SIG-M5 treated with dmso at 0.1 percent for 504 hours (cell line): ENCODE results near the gene LPO.

ENCODE experiments used
- DNase-seq: peaks from one replicate; lab custom pipeline; 2025; ENCODE audit not compliant: unreplicated experiment; lab: John Stamatoyannopoulos, UW

Gene LPO

DNA sequence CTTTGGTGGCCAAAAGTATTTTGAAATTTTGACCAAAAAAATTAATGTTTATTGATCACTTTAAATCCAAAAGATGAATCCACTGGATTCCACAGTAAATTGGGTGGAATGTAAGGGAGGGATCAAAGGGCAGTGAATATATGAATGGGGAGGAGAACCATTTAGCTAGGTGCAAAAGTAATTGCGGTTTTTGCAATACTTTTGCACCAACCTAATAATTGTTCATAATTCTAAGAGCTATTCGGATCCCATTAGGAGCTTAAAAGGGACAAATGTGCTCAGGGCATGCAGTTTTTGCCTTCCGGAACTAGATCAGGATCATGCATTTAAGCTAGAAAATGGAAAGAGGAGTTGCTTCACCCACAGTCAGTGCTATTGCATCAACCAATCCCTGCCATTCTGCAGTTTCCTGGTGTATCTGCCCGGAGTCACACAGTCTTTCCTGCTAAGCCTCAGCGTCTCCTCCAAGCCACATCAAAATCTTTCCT, at the start of gene LPO:
TSS of gene LPO (plus strand) at position 438 of the 488 bp plus-strand sequence. CDS start 4,396 bp downstream, outside the sequence.
- DNase-seq = no peak

DNA sequence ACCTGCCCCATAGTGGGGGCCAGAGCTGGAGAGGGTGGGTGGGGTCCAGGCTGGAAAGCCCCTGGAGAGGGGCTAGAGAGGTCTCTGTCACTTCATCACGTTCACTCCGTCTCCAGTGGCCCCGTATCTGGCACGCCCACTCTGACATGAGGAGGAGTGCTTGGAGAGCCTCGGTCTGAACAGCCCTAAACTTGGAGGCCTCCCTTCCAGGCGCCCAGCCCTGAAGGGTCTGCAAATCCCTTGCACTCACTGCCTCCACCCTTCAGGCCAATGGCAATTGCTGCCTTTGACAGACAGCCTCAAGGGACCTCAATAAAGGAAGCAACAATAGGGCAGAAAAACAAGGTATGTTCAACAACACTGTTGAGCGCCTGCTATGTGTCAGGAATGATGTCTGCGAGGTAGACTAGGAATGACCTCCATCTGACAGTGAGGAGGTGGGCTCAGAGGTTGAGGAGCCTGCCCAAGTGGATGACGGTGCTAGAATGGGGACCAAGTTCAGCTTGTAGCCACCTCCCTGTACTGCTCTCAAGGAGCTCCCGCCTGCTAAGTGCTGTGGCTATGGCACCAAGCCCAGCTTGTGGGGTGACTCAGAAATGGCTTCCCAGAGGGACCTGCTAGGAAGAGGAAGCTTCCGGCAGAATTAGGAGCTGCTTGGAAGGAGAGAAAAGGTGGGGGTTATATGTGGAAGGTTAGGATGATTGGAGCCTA, 48.8 kb upstream of the LPO start:
- no peak for DNase-seq

DNA sequence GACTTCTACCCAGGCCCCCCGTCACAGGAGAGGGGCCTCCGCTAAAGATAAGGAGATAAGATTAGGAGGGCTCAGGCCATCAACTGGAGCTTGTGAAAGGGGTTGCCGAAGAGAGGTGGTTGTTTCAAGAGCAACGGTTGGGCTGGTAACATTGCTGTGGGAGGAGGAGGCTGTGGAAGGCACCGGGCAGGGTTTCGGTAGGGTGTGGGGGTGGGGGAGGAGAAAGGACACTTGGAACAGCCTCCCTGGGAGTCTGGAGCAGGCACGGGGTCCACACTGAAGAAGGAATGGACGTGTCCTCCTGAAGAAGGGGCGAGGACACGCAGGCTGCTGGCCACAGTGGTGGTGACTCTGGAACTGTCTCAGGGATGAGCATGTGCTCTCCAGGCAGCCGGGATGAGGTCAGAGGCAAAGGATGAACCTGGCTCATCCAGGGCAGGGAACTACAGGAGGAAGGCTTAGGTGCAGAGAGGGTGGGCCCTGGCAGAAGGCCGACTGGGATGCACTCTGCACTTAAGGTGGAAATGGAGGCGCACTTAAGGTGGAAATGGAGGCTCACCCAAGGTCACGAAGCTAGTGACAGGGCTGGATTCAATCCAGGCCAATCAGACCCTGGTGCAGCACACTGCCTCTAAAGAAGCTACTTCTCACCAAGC, 47.0 kb upstream of the LPO start:
- no peak for DNase-seq

DNA sequence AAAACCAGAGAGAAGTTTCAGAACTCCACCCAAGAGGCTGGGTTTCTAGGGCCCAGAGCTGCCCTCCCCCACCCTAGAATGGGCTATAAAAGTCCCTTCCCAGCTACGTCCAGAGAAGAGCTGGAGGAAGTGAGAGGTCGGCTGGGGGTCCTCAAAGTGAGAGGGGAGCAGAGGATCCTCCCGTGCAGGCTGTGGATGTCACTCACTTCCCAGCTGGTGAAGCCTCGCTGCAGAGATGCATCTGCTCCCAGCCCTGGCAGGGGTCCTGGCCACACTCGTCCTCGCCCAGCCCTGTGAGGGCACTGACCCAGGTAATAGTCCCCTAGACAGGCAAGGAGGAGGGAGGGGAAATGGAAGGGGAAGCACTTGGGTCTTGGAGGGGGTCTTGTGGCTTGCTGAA, 45.8 kb upstream of the LPO start, which contains the start of gene EPX:
TSS of gene EPX (plus strand) at position 115 of the 400 bp plus-strand sequence. CDS start at position 236, 121 bp downstream.
- no peak for DNase-seq

DNA sequence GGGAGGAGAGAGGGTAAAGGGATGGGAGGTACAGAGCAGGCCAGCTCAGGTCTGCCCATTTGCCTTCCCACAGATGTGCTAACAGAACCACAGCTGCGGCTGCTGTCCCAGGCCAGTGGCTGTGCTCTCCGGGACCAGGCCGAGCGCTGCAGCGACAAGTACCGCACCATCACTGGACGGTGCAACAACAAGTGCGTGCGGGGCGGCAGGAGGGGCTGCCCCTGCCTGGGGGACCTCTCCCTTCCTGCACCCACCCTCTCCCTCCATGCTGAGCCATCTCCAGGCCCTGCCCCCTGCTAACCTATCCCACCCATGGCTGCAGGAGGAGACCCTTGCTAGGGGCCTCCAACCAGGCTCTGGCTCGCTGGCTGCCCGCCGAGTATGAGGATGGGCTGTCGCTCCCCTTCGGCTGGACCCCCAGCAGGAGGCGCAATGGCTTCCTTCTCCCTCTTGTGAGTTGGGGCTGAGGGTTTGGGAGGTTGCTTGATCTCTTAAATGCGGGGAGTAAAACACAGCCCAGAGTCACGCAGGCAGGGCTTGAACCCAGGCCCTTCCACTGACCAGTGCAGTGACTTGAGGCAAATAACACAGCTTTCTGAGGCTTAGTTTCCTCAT, 44.6 kb upstream of the LPO start:
- no peak for DNase-seq

DNA sequence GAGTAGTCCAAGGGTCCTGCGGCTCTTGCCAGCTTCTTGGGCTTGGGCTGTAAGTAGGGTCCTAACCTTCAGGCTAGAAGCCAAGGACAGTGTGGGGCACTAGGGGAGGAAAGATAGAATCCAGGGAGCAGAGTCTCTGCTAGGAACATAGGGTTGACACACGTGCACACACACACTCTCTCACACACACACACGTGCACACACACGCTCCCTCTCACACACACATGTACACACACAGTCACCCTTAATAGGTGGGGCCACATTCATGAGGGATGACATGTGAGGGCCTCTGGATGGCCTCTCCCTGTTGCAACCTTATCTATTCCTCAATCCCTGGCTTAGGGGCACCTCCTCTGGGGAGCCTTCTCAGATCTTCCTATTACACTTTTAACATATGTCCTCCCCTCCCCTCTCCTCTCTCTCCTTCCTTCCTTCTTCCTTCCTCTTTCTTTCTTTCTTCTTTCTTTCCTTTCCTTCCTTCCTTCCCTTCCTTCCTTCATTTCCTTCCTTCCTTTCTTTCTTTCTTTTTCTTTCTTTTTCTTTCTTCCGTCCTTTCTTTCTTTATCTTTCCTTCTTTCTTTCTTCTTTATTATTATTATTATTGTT, 42.8 kb upstream of the LPO start:
- no peak for DNase-seq

DNA sequence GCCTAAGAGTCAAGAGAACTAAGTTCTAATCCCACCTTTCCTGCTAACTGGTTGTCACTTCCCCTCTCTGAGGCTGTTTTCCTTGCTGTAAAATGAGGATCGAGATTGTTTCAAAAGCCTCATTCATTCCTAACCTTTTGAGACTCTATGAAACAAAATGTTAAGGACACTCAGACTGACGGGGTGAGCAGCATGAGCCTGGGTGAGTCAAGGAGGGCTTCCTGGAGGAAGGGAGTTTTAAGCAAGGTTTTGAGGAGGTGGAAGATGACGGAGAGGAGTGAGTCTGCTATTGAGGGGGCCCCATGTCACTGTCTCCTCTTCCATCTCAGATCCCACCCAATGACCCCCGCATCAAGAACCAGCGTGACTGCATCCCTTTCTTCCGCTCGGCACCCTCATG, 41.8 kb upstream of the LPO start:
- DNase-seq = no peak

DNA sequence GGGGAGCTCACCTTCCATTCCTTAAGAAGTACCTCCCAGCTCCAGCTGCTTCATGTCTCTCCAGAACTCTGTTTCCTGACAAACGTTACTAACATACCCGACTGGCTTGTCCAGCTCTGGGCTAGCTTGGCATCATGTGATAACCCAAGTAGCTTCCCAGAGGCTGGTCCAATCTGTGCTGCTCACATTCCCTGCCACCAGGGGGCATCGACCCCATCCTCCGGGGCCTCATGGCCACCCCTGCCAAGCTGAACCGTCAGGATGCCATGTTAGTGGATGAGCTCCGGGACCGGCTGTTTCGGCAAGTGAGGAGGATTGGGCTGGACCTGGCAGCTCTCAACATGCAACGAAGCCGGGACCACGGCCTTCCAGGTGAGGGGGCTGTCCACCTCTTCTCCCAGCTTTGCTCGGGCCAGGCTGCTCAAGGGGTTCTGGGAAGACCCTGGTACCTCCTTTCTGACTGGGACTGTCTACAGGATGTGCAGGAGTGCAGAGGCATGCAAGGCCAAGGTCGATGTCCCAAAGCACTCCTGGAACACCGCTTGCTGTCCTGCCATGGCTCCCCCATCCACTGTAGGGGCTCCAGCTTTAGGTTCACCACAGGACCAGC, 38.3 kb upstream of the LPO start:
- DNase-seq = peak; percentile 74

DNA sequence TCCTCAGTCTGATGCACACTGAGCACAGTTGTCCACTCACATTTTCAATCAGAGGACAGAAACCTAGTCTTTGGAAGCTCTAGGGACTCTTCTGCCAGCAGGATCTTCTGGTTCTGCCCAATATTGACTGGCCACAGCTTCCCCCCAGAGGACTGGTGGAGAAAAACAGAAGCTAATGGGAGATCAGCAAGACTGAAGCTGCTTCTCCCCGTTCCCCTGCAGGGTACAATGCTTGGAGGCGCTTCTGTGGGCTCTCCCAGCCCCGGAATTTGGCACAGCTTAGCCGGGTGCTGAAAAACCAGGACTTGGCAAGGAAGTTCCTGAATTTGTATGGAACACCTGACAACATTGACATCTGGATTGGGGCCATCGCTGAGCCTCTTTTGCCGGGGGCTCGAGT, 35.5 kb upstream of the LPO start:
- no peak for DNase-seq

DNA sequence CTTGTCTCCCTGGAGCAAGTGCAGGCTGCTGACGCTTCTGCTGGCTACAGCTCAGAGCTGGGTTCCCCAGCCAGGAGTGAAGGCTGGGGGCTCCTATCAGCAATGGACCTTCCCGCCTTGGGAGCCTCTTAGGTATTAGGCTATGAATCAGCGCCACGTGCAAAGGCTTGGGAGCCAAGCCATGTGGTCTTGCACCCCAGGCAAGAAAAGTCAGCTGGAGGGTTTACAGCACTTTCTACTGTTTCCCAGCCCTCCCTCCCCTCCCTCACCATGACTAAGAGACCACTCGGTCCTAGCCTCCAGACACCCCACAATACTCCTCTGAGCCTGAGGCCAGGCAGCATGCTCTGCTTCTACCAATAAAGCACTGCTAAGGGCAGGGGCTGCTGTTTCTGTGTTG, 33.6 kb upstream of the LPO start:
- DNase-seq = no peak

DNA sequence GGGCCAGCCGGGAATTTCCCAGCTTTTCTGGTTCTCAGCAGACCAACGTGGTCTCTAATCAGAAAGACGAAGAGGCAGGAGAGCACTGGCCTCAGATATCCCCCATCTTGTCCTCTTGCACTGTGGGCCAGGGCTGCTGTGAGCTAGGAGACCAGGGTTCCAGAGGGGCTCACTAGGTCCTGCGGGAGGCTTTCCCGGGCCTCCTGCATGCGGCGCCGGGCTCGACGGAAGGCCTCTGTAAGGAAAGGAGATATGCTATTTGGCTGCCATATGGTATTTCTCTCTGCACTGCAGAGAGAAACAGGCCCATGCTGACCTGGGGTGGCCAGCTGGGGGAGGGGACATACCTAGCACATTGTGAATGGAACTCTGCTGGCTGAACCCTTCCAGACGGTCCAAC, 32.4 kb upstream of the LPO start:
- no peak for DNase-seq

DNA sequence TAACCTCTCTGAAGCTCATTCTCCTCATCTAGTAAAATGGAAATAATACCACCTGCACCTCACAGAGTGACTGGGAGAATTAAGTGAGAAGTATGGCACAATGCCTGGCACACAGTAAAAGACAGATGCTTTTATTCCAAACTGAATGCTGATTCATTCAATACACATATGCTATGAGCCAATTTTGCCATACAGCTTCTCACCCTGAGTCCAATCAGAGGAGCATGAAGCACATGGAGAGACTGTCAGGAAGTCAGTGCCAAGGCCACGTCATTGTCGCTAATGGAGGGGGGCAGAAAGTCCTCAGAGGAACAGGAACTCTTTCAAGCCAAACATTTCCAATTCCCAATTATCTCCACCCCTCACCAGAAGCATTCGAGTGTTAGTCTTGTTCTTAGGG, 30.9 kb upstream of the LPO start:
- DNase-seq = no peak

DNA sequence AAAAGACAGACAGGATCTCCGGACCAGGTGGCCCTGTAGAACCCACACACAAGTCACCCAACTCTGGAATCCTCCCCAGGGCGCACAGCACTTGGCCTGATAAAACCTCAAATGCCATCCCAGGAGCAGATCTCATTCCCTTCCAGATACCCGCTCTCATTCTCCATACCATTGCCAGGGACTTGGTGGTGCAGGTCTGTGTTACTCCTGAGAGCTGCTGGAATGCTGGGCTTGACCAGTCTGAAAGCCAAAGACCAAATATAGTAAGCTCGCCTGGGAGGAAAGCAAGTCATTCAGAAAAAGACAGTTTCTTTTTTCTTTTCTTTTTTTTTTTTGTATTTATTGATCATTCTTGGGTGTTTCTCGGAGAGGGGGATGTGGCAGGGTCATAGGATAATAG, 30.0 kb upstream of the LPO start:
- no peak for DNase-seq

DNA sequence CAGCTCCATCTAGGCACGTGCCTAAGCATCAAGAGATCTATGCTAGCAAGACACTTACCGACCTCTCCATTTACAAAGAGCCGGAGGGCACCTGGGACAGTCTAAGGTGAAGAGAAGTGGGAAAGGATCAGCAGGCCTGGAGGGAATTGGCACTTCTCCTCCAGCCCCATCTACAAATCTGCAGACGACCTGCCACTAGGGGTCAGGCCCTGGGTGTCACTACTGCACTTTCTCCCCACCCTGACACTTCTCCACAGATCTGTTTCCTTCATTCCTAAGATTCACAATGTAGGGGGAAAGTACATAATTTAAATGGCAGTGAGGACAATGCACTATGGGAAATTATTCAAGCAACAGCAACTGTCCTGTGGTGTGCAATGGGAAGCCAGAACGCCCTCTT, 27.5 kb upstream of the LPO start:
- no peak for DNase-seq

DNA sequence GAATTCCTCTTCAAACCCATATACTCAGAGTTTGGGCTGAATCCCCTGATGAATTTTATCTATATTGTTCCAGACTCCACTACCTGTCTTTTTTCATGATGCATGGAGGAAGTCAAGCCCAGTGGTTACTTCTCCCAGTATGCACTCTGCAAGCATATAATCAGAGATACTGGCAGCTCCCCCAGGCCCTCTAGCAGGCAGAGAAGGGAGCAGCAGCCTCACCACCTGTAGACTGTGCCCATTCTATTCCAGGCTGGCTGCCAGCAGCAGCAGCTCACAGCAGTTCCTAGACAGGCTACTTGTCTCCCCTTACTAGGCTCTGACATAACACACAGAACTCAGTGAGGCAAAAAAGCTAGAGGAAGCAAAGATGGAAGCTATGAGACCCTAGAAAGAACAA, 22.7 kb upstream of the LPO start:
- peak; percentile 29 for DNase-seq

DNA sequence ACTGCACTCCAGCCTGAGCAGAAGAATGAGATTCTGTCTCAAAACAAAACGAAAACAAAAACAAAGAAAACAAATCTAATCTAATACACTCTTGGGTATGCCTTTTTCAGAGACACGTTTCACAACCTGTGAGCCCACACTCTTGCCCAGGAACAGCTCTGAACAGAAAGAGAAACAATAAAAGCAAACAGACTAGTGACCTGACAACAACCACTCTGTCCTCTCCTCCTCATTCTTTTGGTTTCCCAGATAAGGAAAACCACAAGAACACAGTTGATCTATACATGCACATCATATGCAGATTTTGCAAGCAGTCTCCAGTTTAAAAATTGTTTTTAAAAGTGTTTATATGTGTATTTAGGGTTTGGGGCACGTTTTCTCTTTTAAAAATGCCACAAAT, 20.6 kb upstream of the LPO start:
- DNase-seq = no peak

DNA sequence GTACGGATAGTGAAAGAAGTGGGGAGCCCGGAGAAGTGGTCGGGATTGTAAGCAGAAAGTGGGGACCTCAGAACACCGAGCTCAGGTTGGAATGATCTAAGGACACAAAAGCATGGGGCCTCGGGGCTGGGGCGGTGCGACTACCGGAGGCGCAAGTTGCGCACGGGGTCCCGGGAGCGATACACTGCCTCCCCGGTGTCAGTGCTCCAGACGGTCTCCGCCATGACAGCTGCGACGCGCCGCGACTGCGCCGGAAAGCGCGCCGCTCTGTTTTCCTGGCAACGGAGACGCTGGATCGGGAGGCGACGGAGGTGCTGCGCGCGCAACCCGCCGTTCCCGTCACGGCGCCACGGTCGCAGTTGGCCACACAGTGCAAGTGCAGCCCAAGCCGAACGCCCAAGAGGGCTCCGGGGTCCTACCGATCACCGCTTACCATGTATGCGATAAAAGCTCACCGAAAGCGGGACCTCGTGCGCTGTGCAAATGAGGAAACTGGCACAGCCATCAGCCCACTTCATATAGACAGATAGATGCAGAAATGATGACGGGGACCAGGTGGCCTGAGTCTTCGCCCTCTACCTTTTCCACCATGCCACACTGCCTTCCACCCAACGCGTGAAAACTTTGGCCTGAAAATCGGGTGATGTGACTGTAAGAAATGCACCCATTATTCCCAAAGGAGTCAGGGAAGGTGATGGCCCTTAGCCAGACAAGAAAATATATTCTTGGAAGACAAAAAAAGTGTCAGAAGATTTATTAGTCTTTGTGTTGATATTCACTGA, 19.2 kb upstream of the LPO start, which contains the start of gene MKS1:
TSS of gene MKS1 (minus strand) at position 249 of the 782 bp plus-strand sequence. CDS start at position 224, 25 bp downstream.
- DNase-seq = peak; percentile 90

DNA sequence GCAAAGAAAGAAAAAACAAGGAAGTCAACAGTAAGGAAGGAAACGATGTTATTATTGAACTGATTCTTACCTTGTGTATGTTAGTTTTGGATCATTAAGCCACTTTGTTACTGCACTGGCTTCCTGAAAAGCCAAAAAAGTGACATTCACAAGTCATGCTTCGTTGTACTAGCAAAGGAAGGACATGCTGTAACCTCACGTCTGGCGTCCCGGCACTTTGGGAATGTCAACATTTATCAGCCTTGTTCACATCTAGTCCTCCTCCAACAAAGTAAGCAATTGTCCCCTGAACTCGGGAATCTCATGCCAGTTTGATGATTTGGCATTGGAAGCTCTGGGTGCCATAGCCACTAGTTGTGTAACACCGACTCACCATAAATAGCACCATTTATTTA, 18.6 kb upstream of the LPO start:
- DNase-seq = no peak

DNA sequence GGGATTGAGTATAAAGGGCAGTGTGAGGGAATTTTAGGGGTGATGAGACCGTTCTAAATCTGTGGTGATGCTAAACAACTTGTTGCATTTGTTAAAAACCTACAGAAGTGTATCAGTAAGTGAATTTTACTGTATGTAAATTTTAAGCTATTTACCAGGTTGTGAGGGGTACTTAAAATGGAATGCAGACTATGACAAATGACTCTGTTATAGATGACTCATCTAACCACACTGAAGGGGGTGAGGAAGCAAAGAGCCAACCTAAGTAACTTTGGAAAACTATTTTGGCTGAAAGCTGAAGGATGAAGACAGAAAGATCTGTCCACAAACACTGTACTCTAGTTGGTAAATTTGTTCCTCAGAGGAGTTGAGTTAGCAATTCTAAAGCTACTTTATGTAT, 14.1 kb upstream of the LPO start:
- peak; percentile 60 for DNase-seq

DNA sequence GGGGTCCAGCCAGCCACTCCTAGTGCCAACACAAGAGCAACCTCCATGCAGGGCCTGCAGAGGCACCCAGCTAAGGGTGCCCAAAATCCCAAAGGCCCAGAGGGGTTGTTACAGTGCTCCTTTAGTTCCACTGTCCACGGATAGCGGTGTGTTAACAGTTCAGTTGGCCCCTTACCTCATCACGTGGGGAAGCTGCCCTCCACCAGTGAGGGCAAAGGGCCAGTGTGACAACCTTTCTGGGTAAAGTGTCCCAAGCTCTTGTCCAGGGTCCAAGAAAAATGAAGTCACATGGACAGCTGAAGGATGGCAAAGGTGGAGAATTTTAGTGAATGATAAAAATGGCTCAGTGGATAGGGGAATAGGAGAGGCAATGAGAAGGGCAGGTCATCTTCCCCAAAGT, 10.7 kb upstream of the LPO start:
- no peak for DNase-seq
